HEK293T (cell line): Measurements from ENCODE around the gene COL23A1.
"Not testable (repeated sequence)": the region's sequence is repeated elsewhere in the genome, so short reads cannot be mapped to it uniquely, and the experiment has no call there.

ENCODE experiments used
- ARNT ChIP-seq: fragments of 450-650 bp; IDR thresholded peaks from 2 replicates; pipeline ENCODE4 v1.6.1; 2017; ENCODE audit warnings: mild to moderate bottlenecking
- BHLHE40 ChIP-seq: fragments of 450-650 bp; IDR thresholded peaks from 2 replicates; pipeline ENCODE4 v1.6.1; 2016; ENCODE audit warnings: mild to moderate bottlenecking, moderate library complexity, borderline replicate concordance
- ELF4 ChIP-seq: fragments of 450-650 bp; IDR thresholded peaks from 2 replicates; pipeline ENCODE4 v1.6.1; 2017; ENCODE audit warnings: antibody characterized with exemption
- FOXA1 ChIP-seq: fragments of 450-650 bp; IDR thresholded peaks from 2 replicates; pipeline ENCODE4 v1.6.1; 2016; ENCODE audit warnings: mild to moderate bottlenecking
- FOXK2 ChIP-seq: fragments of 450-650 bp; IDR thresholded peaks from 2 replicates; pipeline ENCODE4 v1.6.1; 2016; ENCODE audit warnings: mild to moderate bottlenecking
- NFRKB ChIP-seq: fragments of 450-650 bp; IDR thresholded peaks from 2 replicates; pipeline ENCODE4 v1.6.1; 2016; ENCODE audit warnings: mild to moderate bottlenecking, moderate library complexity
- SP1 ChIP-seq: fragments of 450-650 bp; IDR thresholded peaks from 2 replicates; pipeline ENCODE4 v1.6.1; 2017
- TARDBP ChIP-seq: fragments of 450-650 bp; IDR thresholded peaks from 2 replicates; pipeline ENCODE4 v1.6.1; 2016

DNA sequence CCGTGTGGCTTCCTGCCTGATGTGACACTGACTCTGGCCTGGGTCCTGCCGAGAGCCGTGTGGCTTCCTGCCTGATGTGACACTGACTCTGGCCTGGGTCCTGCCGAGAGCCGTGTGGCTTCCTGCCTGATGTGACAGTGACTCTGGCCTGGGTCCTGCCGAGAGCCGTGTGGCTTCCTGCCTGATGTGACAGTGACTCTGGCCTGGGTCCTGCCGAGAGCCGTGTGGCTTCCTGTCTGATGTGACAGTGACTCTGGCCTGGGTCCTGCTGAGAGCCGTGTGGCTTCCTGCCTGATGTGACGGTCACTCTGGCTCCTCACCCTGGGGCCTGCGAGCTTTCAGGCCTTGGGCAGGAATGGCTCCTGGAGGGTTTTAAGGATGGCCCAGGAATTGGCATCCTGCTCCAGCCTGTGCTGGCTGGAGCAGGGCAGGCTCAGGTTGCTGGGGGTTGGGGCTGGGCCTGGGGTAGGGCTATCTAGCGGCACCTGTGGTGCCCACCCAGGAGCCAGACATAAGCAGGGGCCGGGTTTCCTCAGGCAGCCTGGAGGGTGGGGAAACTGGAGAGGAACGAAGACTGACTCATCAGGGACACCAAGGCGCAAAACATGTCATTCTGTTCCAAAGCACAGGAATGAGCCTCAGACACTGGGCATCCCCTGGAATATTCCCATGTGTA lies 350.4 kb downstream of the COL23A1 start:
- TF ChIP-seq ELF4, FOXK2, FOXA1, SP1, ARNT, NFRKB, BHLHE40, TARDBP: not testable (repeated sequence)
